Measurements from ENCODE around the gene LPP.
"Not testable (repeated sequence)": the region's sequence is repeated elsewhere in the genome, so short reads cannot be mapped to it uniquely, and the experiment has no call there.

The LPP gene

DNA sequence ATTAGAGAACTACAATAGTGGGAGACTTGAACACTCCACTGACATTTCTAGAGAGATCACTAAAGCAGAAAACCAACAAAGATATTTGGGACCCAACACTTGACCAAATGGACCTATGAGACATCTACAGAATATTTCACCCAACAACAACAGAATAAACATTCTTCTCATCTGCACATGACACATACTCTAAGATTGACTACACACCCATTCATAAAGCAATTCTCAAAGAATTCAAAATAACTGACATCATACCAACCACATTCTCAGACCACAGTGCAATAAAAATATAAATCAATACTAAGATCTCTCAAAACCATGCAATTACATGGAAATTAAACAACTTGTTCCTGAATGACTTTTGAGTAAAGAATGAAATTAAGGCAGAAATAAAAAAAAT lies 473.7 kb downstream of the LPP start:
- no peak for DNase-seq (ENCODE audit: low read depth in 2 of 2)

DNA sequence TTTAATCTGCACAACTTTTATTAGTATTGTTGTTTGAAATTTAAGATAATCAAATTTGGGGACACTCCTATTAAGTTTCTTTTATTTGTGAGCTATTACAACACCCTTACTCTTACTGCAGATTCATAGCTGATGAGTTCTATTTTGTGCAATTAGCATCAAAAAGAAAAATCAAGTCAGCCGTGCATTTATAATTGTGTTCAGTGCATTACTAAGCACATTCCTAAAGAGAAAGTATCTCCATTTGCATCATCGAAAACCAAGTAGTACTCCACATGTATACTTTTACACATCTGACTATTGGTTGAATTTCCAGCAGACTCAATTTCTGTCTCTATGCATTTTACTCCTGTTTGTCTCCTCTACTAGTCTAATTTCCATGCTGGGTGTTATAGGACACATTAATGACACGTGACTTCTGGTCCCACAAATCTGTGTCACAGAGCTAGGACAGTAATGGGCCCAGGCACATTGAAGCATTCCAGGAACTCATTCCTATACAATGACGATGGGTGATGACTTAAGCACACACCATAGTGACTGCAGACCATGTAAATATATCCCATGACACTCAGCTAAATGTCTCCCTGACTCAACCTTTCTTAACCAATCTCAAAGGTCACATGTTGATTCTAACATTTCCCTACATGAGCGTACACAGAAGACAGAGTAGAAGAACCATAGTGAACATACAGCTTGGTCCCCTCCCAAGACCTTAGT lies 477.5 kb downstream of the LPP start:
- DNase-seq (ENCODE audit: low read depth in 2 of 2): no peak

DNA sequence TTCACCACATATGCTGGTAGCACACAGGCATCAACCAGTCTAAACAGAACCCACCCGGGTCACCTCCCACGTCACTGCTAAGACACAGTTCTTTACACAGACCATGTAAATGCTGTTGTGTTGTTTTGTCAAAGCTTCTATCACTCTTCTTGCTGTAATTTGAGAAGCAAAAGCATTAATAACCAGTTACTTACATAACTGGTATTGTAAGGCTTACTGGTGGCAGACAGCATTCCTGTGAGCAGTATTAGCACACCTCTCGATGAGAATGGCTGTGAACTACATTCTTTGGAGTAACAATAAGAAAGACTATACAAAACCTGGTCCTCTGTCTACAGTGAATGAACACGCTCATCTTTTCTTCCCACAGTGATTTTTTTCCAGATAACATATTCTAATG lies 479.2 kb downstream of the LPP start:
- no peak for DNase-seq (ENCODE audit: low read depth in 2 of 2)

DNA sequence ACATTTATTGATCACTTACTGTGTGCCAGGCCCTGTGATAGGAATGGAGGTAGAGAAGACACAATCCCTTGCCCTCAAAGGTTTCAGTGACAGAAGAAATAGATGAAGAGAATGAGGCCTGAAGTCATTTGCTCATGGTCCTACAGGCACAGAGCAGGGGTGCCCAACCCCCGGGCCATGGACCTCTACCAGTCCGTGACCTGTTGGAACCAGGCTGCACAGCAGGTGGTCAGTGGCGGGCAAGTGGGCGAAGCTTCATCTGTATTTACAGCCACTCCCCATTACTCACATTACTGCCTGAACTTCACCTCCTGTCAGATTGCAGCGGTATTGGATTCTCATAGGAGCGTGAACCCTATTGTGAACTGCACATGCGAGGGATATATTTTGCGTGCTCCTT lies 480.3 kb downstream of the LPP start:
- no peak for DNase-seq (ENCODE audit: low read depth in 2 of 2)

DNA sequence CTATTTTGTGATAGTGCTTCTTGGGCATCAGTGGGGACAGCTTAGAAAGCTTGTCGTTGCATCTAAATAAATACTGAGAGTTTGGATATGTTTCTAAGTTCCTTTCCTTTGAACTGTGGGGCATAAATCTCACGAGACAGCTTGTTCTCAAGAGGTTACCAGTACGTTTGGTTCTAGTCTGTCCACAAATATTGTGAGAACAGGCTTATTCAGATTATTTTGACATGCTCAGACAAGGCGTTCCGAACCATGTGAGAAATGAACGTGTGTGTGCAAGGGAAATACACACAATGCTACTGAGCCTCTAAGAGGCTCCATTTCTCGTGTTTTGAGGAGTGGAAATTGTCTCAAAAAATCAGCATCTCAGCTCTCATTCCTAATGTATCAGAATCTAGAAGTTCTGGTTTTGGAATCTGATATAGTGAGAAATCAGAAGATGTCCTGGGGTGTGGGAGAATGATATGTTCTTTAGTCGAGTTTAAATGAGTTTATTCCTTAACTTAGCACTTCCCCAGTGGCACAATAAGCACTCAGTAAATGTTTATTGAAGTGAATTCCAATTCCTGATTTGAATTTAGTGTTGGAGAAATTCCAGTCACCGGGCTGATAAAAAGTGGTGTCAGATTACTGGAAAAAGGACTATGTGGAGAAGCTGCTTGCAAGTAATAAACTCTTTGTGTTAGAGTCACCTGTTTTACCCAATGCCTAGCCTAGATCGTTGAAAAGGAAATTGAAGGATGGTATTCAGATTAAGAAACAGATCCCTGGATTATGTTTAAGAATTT lies 481.5 kb downstream of the LPP start:
- DNase-seq (ENCODE audit: low read depth in 2 of 2): no peak

DNA sequence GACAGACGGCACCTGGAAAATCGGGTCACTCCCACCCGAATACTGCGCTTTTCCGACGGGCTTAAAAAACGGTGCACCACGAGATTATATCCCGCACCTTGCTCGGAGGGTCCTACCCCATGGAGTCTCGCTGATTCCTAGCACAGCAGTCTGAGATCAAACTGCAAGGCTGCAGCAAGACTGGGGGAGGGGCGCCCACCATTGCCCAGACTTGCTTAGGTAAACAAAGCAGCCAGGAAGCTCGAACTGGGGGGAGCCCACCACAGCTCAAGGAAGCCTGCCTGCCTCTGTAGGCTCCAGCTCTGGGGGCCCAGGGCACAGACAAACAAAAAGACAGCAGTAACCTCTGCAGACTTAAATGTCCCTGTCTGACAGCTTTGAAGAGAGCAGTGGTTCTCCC lies 482.3 kb downstream of the LPP start:
- not testable (repeated sequence) for DNase-seq (ENCODE audit: low read depth in 2 of 2)

DNA sequence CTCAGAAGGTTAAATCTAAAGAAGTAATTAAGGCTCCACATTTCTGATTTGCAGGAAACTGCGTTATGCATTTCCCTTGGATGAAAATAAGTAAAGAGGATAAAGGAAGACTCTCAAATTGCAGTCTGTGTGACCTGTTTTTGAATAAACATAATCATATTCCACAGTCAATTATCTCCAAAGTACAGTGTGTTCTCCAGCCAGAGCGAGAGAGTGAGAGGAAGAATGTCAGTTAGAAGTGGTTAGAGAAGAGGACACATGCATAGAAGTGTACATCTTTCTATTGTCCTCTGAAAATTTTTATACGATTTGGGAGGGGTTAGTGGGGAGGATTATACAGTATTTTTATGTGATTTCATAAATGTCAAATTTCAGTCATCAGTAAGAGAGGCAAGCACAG lies 487.1 kb downstream of the LPP start:
- DNase-seq (ENCODE audit: low read depth in 2 of 2): no peak

DNA sequence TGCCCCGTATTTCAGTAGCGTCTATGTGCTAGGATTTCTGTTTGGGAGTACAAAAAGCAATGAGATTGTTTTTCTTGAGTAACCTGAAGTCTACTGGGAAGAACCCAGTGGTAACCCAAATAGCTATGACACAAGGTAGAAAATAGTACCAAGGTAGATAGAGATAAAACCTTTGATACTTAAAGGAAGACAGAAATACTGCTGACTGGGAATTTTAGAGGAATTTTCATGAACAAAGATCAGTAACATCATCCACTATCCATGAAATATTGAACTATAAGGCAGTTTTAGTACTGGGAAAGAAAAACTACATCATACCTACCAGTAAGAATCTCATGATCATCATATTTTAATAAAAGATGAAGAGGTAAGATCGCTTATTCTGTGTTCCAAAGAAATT lies 489.8 kb downstream of the LPP start:
- no peak for DNase-seq (ENCODE audit: low read depth in 2 of 2)

DNA sequence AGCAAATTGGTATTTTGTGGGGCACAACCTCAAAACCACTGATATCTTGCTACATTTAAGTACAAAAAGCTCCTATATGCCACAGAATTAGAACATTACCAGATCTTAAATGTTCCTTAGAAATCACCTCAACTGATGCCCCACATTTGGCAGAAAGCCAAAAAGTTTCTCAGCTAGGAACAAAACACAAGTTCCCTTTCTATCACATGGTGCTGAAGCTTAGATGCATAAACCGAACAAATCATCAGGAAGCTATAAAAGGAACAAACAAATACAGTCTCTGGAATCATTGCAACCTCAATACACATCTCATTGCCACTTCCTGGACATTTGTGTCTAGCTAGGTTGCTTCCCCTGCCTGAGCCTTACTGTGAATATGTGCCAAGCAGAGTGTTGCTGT lies 492.6 kb downstream of the LPP start:
- no peak for DNase-seq (ENCODE audit: low read depth in 2 of 2)

DNA sequence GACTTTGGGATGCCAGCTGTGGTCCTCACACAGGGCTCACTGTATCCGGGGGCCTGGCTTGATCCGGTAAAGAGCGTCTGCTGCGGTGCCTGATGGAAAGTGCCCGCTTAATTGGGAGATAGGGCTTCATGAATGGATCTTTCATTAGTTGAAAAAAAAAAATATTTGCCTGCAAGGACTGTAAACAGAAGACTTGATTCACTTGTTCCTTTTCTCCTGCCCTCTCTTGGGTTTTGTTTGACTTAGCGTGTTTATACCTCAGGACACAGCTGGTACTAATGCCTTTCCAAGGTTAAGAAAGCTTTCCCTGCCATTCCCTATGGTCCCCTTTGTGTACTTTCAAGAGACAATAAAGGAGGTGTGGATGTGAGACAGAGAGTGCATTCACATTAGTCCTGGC lies 493.3 kb downstream of the LPP start:
- DNase-seq (ENCODE audit: low read depth in 2 of 2): no peak

DNA sequence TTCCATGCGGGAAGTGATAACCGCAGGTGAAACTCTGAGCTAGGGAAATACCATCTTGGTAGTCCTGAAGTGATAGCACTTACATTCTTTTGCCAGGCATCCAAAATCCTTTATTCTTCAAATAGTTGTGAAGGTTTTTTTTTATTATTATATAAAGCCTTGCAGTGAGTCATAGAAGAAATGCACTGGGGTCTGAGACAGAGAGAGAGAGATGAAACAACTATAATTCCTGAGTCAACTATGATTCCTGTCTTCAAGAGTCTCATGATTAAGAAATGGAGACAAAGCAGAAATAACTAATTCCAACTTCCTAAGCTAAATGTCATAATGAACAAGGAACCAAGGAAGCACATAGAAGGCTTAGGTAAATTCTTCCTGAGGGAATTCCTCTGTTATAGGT lies 495.6 kb downstream of the LPP start:
- no peak for DNase-seq (ENCODE audit: low read depth in 2 of 2)

DNA sequence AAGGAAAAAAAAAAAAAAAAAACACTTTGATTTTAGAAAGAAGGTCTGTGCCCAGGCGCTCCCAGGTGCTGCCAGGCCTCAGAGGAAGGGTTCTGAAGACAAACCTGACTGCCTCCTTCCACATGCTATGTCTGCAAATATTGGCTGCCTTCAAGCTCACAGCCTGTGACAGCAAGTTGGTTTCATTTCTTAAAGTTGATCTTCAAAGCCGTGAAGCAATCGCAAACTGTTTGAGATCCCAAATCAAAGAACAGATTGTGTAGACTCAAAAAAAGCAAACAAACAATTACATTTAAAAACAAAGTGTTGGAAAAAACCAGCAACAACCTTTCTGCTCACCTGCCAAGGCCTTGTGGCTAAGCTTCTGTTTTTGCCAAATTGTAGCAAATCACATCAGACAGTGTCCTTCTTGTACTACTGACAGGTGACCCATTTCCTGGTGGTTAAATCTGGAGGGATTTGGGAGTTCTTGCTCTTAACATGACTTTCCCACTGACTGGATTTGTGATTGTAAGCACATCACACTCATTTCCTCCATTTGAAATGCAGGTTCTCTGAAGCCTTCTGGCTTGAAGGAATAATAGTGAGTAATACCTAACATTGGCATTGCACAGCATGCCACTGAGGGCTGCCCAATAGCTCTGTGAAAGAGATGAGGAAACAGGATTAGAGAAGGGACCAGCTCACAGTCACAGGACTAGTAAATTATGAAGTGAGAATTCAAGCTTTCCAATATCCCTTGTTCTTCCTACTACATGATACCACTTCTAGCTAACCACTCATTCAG lies 502.4 kb downstream of the LPP start:
- no peak for DNase-seq (ENCODE audit: low read depth in 2 of 2)

DNA sequence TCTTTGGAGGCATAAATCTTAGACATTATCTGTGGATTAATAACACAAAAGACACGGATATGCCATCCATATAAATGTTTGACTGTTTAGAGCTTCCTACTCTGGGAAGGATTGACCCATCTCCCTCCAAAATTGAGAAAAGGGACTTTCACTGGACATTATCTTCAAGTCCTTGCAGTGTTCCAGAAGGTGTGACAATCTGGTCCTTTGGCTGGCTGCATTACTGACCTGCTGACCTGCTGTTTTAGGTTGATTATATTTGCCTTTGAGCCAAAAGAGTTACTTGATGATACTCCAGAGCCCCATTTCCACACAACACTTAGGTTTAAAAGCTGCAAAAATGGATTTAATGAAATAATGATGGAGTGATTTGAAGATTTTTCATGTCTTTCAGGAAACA lies 504.6 kb downstream of the LPP start:
- no peak for DNase-seq (ENCODE audit: low read depth in 2 of 2)

DNA sequence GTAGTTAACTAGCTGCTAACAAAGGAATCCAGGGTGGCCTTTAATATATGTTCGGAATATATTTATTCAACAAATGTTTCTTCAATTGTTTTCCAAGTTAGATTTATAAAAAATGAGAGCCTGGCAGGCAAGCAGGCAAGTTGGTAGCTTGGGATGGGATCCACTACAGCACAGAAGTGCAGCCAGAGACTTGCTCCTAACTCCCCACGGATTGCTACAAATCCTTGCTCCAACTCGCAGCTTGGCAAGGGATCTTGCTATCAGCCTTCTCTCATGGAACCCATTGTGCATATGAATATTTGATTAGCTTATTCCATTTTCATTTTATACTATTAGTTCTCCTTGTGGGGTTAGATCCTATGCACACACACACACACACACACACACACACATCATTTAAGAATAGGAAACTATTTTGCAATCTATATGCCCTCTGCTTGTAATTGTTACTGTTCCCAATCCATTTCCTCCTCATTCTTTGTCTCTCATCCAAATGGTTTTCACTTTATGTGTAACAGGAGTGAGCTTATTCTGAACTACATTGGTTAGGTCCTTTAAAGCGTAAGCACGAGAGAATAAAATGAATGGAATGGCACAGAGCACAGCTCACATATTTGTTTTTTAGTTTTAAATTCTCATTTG lies 505.6 kb downstream of the LPP start:
- no peak for DNase-seq (ENCODE audit: low read depth in 2 of 2)

DNA sequence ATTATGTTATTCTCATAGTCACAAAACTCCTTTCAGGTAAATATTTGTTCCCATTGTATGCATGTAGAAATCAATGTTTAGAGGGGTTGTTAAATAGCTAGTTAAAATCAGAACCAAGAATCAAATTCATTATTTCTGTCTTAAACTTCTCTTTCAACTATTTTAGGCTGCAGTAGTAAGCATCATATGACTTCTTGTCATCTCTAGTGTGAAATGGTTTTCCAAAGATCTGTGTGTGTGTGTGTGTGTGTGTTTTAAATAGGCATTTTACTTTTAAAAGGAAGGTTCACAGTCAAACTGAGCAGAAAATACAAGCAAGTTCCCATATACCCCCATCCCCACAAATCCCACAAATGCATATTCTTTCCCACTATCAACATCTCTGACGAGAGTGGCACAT lies 506.5 kb downstream of the LPP start:
- DNase-seq (ENCODE audit: low read depth in 2 of 2): no peak

DNA sequence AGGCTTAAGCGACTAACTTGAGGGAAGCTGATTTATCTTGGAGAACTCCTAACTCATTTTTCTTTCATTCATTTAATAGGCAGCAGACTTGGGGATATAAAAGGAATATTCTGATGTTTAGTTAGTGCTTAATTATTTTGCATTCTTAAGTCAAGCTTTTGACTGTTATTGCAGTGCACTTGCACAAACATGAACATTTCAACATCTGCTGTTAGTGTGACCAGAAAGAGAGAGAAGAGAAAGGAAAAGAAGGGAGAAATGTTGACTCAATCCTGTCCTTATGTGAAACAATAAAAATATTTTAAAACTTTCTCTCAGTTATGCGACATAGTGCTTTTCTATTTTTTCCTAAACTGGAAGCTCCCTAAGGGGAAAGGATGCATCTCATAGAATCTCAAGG lies 507.8 kb downstream of the LPP start:
- DNase-seq (ENCODE audit: low read depth in 2 of 2): no peak

DNA sequence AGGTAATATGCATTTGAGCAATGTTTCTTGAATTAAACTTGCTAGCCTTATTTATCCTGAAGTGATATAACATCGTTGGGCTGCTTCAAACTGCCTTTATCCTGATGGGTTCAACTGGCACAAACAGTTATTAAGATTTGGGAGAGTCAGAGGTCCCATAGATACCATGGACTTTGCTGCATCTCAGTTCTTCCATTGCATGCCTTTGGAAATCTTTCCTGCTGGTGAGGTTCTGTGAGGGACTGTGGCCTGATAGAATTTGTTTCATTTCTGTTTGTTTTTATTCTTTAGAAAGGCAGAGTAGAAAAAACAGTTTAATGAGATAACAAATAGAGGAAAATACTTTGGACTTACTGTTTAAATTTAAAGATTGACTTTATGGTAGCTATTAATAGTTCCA lies 508.3 kb downstream of the LPP start:
- DNase-seq (ENCODE audit: low read depth in 2 of 2): no peak

DNA sequence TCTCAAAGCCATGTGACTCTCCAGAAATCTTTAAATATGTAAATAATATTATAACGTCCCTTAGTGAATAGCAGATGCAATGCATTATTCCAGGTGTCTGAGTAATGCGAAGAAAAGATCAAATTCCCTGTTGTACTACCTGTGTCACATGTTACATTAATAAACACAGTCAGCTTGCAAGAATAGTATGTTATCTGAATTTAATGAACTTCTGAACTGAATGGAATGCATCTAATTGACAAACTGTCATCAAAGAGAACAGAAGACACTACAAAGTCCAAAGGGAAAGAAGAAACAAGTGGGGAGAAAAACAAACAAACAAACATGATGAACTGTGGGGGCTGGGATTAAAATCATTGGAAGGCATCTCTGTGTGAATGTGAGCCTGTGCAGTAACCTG lies 508.8 kb downstream of the LPP start:
- DNase-seq (ENCODE audit: low read depth in 2 of 2): no peak

DNA sequence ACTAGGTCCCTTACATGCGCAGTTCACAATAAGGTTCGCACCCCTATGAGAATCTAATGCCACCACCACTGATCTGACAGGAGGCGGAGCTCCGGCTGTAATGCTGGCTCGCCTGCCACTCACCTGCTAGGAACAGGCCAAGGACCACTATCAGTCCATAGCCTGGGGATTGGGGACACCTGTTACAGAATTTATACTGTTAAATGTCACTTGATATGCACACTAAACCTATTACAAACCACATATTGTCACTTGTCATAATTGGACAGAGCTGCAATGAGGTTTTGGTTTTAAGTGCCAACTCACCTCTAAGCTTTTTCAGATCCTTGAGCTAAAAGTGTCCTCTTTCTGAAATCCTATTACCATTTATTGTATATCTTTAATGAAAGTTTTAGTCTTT lies 509.9 kb downstream of the LPP start:
- no peak for DNase-seq (ENCODE audit: low read depth in 2 of 2)

DNA sequence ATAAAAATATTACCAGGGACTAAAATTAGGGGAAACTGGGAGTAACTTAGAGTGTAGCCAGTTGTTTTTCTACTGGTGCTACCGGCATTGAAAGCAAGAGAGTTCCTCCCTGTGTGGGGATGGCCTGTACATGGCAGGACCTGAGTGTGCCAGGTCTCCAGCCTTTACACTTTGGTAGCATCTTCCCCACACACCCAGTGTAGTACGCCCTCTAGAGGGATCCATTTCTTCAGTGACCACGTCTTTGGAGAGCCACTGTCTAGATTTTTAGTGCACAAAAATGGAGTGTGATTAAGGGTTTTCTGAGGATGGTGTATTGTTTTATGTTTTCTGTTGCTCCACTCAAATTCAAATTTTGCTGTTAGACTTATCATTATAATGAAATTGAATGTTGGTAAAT lies 510.8 kb downstream of the LPP start:
- no peak for DNase-seq (ENCODE audit: low read depth in 2 of 2)

DNA sequence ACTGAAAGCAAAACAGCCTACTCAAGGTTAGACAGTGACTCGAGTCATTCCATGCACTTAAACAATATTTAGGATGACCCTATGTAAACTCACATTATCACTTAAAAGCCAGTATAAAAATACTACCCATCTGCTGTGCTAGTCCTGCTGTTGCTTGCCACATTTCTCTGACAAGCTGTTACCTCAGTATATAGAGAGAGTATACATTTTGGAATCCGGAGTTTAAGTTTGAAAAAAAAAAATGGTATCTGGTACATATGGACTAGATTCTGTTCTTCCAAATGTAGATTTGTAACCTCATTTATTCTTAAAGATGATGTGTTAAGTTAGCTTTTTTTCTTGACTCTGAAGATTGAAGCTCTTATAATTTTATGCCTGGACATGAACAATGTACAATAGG lies 514.0 kb downstream of the LPP start:
- DNase-seq (ENCODE audit: low read depth in 2 of 2): no peak

DNA sequence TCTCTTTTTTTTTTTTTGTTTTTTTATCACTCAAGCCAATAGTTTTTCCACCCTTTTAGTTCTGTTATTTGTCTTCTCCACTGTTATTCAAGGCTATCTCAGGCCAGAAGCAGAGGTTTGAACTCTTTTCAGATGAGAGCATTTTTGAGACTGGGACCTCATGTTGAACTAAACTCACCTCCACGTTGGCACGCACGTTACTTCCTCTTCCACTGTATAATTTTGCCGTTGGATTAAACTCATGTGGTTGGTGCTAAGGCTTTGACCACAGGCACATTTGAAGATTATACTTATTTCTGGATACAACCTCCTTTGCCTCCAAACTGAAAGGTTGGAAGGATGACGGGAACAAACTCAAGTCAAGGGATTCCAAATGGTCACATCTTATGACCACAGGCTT lies 516.5 kb downstream of the LPP start:
- DNase-seq (ENCODE audit: low read depth in 2 of 2): no peak

All from stimulated activated CD4-positive, alpha-beta T cell treated with anti-CD3 and anti-CD28 coated beads, Interleukin-1b, Interleukin-23, amount 100 ng/mL, for 4 hours (primary cell).